ENCODE results near the gene WNT5B. TPM values are rescaled to one million over a fixed set of nuclear protein-coding genes. Genes with fewer than 3 reads are reported as not detected.

The WNT5B gene
- total and polyA plus RNA-seq, 2 donors (not counting 1 experiment from before 2014, with no cell fraction given), result 0.33 to 0.57 TPM

- peaks cover 96% of the 10 kb centered on the region for H3K79me2 ChIP-seq (ENCODE audit: control insufficient read depth, insufficient read depth, low read length)
- no peak overlapping the region for H3K9ac ChIP-seq (ENCODE audit: low read length)
- no peaks in the 10 kb centered on the region for H3K9me3 ChIP-seq (ENCODE audit: control extremely low read depth in 1 of 3, control insufficient read depth in 2 of 3, insufficient read depth in 1 of 3, low read length in 2 of 3)
- H3K4me1 Mint-ChIP-seq, result peaks cover 62% of the 10 kb centered on the region
- H3K27me3 ChIP-seq (replicated peaks in 1 of 4; ENCODE audit: control extremely low read depth in 1 of 4, control insufficient read depth in 3 of 4, insufficient read depth in 4 of 4, low read length in 3 of 4), result no peaks in the 10 kb centered on the region
- H4K20me1 ChIP-seq (ENCODE audit: control insufficient read depth, insufficient read depth, low read length, poor library complexity, severe bottlenecking), result peaks cover 57% of the 10 kb centered on the region
- no peaks in the 10 kb centered on the region for H3K27me3 Mint-ChIP-seq
- H3K27ac Mint-ChIP-seq, result no peak overlapping the region
- peaks cover 0 to 5% of the 10 kb centered on the region in 2 experiments for H3K36me3 ChIP-seq (replicated peaks in 1 of 2; ENCODE audit: control extremely low read depth in 1 of 2, control insufficient read depth in 1 of 2, extremely low read depth in 1 of 2, insufficient read depth in 2 of 2, low read length in 1 of 2)
- intact Hi-C loops (cut with micrococcal nuclease), result no loop called here
- POLR2A ChIA-PET, result interaction anchor here (0.7 kb wide), 1 partner anchor 94 kb away, joined by 4 read pairs; no protein-coding TSS in a partner anchor
- no peak for ATAC-seq (ENCODE audit: low read depth)
- H3K9me3 Mint-ChIP-seq (ENCODE audit: insufficient read depth), result no peaks in the 10 kb centered on the region
- H3K27ac ChIP-seq (ENCODE audit: low read length in 2 of 2), result no peak overlapping the region
- no peak overlapping the region for H3K4me2 ChIP-seq (replicated peaks; ENCODE audit: low read depth, low read length, poor library complexity, severe bottlenecking)
- no peak overlapping the region for H2AFZ ChIP-seq (ENCODE audit: insufficient read depth, low read depth, low read length, poor library complexity, severe bottlenecking)
- H3K4me1 ChIP-seq (ENCODE audit: control insufficient read depth in 2 of 2, insufficient read depth in 2 of 2, low read length in 2 of 2), result peaks cover 21 to 24% of the 10 kb centered on the region in 2 donors
- TF ChIP-seq CTCF (IDR thresholded peaks at IDR 0.05) (no peak), EZH2 (IDR thresholded peaks at IDR 0.05; ENCODE audit: borderline replicate concordance, insufficient read depth, low read depth, low read length, poor library complexity, severe bottlenecking) (no peak)
- CTCF ChIA-PET, result no interaction called here
- DNase-seq, result no peak
- H3K4me3 ChIP-seq (ENCODE audit: control extremely low read depth in 1 of 5, extremely low read depth in 1 of 5, insufficient read depth in 1 of 5, low read depth in 2 of 5, low read length in 4 of 5), result no peak overlapping the region
- WGBS (ENCODE audit: insufficient coverage), result 64% methylated on average over 3 of the region's 8 CpGs
- no peak overlapping the region for H3K4me3 Mint-ChIP-seq
These were observed 67.0 kb downstream of the WNT5B start for GRCh38 chr12:1695886-1696670.

GRCh38 chr12:1696800-1697199 lies 67.8 kb downstream of the WNT5B start:
- Mint-ChIP-seq H3K4me1 (peaks cover 58% of the 10 kb centered on the region), H3K4me3 (no peak overlapping the region), H3K9me3 (ENCODE audit: insufficient read depth) (no peaks in the 10 kb centered on the region), H3K27ac (no peak overlapping the region), H3K27me3 (no peaks in the 10 kb centered on the region)
- H3K4me3 ChIP-seq (ENCODE audit: control extremely low read depth in 1 of 5, extremely low read depth in 1 of 5, insufficient read depth in 1 of 5, low read depth in 2 of 5, low read length in 4 of 5), result no peak overlapping the region
- H3K4me2 ChIP-seq (replicated peaks; ENCODE audit: low read depth, low read length, poor library complexity, severe bottlenecking), result no peak overlapping the region
- no peak for ATAC-seq (ENCODE audit: low read depth)
- no peak overlapping the region for H3K9ac ChIP-seq (ENCODE audit: low read length)
- peaks cover 18 to 22% of the 10 kb centered on the region in 2 donors for H3K4me1 ChIP-seq (ENCODE audit: control insufficient read depth in 2 of 2, insufficient read depth in 2 of 2, low read length in 2 of 2)
- H3K79me2 ChIP-seq (ENCODE audit: control insufficient read depth, insufficient read depth, low read length), result peaks cover 96% of the 10 kb centered on the region
- CTCF ChIA-PET, result interaction anchor here (1.0 to 1.7 kb wide), 4 partner anchors 9 to 243 kb away, joined by 3 to 6 read pairs (median 4); no protein-coding TSS in a partner anchor
- POLR2A ChIA-PET, result no interaction called here
- H3K27me3 ChIP-seq (replicated peaks in 1 of 4; ENCODE audit: control extremely low read depth in 1 of 4, control insufficient read depth in 3 of 4, insufficient read depth in 4 of 4, low read length in 3 of 4), result no peaks in the 10 kb centered on the region
- H3K9me3 ChIP-seq (ENCODE audit: control extremely low read depth in 1 of 3, control insufficient read depth in 2 of 3, insufficient read depth in 1 of 3, low read length in 2 of 3), result no peaks in the 10 kb centered on the region
- H2AFZ ChIP-seq (ENCODE audit: insufficient read depth, low read depth, low read length, poor library complexity, severe bottlenecking), result no peak overlapping the region
- H4K20me1 ChIP-seq (ENCODE audit: control insufficient read depth, insufficient read depth, low read length, poor library complexity, severe bottlenecking), result peaks cover 64% of the 10 kb centered on the region
- intact Hi-C loops (cut with micrococcal nuclease), result no loop called here
- peaks cover 0 to 5% of the 10 kb centered on the region in 2 experiments for H3K36me3 ChIP-seq (replicated peaks in 1 of 2; ENCODE audit: control extremely low read depth in 1 of 2, control insufficient read depth in 1 of 2, extremely low read depth in 1 of 2, insufficient read depth in 2 of 2, low read length in 1 of 2)
- no peak overlapping the region for H3K27ac ChIP-seq (ENCODE audit: low read length in 2 of 2)
- TF ChIP-seq EZH2 (IDR thresholded peaks at IDR 0.05; ENCODE audit: borderline replicate concordance, insufficient read depth, low read depth, low read length, poor library complexity, severe bottlenecking) (no peak), CTCF (IDR thresholded peaks at IDR 0.05) (no peak)
- DNase-seq, result no peak
